ENCODE results near the gene DCTN3. TPM values are rescaled to one million over a fixed set of nuclear protein-coding genes. Genes with fewer than 3 reads are reported as not detected.

Gene DCTN3
- total RNA-seq, 1 donor, result 84.0 TPM

DNA sequence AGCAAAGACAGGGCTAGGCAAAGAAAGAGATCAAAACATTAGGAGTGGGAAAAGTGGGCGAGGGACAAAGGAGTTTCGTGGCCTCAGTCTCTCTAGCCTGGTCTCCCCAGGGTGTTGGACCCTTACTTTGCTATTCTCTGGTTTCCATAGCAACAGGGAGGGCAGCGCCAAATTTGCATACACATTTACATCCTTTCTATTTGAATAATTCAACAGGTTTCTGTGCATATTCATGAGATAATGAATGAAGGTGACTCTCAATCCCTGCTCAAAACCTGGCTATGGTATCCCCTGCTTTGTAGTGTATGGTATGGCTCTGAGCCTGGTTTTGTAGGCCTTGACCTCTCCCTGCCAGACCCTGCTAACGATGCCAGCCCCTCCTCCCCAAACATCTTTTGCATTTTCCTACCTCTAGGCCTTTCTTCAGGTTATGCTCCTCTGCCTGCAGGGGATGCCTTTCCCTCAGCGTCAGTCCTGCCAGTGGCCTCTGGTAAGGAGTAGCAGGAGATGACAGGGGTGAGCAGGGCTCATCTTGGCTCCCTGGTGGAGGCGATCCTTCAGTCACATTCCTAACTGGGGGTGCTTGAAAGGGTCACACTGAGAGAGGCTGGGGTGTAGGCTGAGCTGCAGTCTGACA, 18.2 kb downstream of the DCTN3 start:
- Histone ChIP-seq H3K9me3 (ENCODE audit: low read depth, low read length) (no peaks in the 10 kb centered on the region), H3K4me1 (ENCODE audit: insufficient read depth, low read length) (no peaks in the 10 kb centered on the region), H3K27ac (ENCODE audit: low read depth, low read length) (no peak overlapping the region), H3K36me3 (ENCODE audit: insufficient read depth, low read length) (no peaks in the 10 kb centered on the region), H3K27me3 (ENCODE audit: insufficient read depth, low read length) (peaks cover 9% of the 10 kb centered on the region), H3K4me3 (ENCODE audit: insufficient read depth, low read length) (no peak overlapping the region), H3K4me2 (ENCODE audit: insufficient read depth, low read length) (no peak overlapping the region), H4K20me1 (ENCODE audit: insufficient read depth, low read length) (no peaks in the 10 kb centered on the region), H3K79me2 (ENCODE audit: insufficient read depth, low read length) (no peaks in the 10 kb centered on the region), H2AFZ (ENCODE audit: low read length) (no peak overlapping the region)
- TF ChIP-seq, protein P1, sequence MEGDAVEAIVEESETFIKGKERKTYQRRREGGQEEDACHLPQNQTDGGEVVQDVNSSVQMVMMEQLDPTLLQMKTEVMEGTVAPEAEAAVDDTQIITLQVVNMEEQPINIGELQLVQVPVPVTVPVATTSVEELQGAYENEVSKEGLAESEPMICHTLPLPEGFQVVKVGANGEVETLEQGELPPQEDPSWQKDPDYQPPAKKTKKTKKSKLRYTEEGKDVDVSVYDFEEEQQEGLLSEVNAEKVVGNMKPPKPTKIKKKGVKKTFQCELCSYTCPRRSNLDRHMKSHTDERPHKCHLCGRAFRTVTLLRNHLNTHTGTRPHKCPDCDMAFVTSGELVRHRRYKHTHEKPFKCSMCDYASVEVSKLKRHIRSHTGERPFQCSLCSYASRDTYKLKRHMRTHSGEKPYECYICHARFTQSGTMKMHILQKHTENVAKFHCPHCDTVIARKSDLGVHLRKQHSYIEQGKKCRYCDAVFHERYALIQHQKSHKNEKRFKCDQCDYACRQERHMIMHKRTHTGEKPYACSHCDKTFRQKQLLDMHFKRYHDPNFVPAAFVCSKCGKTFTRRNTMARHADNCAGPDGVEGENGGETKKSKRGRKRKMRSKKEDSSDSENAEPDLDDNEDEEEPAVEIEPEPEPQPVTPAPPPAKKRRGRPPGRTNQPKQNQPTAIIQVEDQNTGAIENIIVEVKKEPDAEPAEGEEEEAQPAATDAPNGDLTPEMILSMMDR (IDR thresholded peaks at IDR 0.05; ENCODE audit: extremely low read depth, low read depth, low read length), result no peak
- DNase-seq (ENCODE audit: insufficient read length, low spot score, missing footprints), result peak; percentile 23

DNA sequence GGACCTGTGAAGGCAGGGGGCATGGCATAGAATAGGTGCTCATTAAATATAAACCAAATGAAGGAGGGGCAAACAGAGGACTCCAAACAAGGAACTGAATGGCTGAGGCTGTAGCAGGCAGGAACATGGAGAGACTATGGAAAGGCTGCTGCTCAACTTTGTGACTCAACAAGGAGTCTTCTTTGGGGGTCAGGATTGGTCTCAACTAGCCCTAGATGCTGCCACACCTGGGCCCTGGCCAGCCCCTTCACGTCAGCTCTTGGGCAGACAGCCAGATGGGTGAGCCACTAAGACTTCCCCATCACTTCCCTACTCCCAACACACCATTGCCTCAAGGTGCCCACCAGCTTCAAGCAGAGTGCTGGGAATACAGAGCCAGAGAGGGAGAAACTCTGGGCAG, 19.4 kb downstream of the DCTN3 start:
- Histone ChIP-seq H3K27ac (ENCODE audit: low read depth, low read length) (no peak overlapping the region), H4K20me1 (ENCODE audit: insufficient read depth, low read length) (no peaks in the 10 kb centered on the region), H3K27me3 (ENCODE audit: insufficient read depth, low read length) (peaks cover 11% of the 10 kb centered on the region), H3K79me2 (ENCODE audit: insufficient read depth, low read length) (no peaks in the 10 kb centered on the region), H2AFZ (ENCODE audit: low read length) (no peak overlapping the region), H3K36me3 (ENCODE audit: insufficient read depth, low read length) (no peaks in the 10 kb centered on the region), H3K4me1 (ENCODE audit: insufficient read depth, low read length) (no peaks in the 10 kb centered on the region), H3K4me3 (ENCODE audit: insufficient read depth, low read length) (no peak overlapping the region), H3K9me3 (ENCODE audit: low read depth, low read length) (no peaks in the 10 kb centered on the region), H3K4me2 (ENCODE audit: insufficient read depth, low read length) (no peak overlapping the region)
- DNase-seq (ENCODE audit: insufficient read length, low spot score, missing footprints), result peak; percentile 1
- TF ChIP-seq, protein P1 (IDR thresholded peaks at IDR 0.05; ENCODE audit: extremely low read depth, low read depth, low read length), result no peak

DNA sequence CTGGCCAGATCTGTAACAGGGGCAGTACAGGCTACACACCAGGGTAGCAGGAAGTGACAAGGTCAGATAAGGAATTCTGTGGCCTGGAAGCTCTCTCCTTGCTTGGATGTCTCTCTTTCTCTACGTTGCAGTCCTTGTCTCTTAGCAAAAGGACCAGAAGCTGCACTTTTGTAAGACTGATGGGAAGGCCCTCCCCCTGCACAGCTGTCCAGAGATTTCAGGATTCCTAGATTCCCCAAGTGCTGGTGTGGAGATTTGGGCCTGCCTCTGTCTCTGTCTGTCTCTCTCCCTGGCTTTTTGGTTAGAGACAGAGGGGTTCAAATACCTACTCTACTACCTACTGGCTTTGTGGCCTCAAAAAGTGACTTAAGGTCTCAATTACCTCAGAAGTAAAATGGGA, 20.7 kb downstream of the DCTN3 start:
- Histone ChIP-seq H2AFZ (ENCODE audit: low read length) (no peak overlapping the region), H4K20me1 (ENCODE audit: insufficient read depth, low read length) (peaks cover 2% of the 10 kb centered on the region)

DNA sequence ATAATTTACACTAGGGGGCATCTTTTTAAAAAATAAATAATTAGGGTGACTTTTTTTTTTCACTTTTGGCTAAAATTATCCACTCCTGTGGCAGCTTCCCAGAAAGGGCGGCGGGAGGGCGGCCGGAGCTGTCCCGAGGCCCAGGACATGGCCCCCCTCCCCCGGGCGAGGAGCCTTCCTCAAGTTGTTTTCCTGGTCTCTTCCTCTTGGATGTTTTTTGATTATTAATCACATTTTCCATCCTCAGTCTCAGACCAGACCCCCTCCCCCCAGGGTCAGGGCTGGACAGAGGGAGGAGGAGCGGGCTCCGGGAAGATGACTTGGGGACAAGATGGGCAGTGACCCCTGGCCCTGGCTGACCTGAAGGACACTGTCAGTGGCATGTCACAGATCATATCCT, 26.1 kb downstream of the DCTN3 start:
- Histone ChIP-seq H3K9me3 (ENCODE audit: low read depth, low read length) (no peaks in the 10 kb centered on the region), H3K36me3 (ENCODE audit: insufficient read depth, low read length) (no peaks in the 10 kb centered on the region), H3K27me3 (ENCODE audit: insufficient read depth, low read length) (peaks cover 56% of the 10 kb centered on the region), H3K4me1 (ENCODE audit: insufficient read depth, low read length) (no peaks in the 10 kb centered on the region), H2AFZ (ENCODE audit: low read length) (no peak overlapping the region), H4K20me1 (ENCODE audit: insufficient read depth, low read length) (peaks cover 5% of the 10 kb centered on the region), H3K4me2 (ENCODE audit: insufficient read depth, low read length) (no peak overlapping the region), H3K27ac (ENCODE audit: low read depth, low read length) (no peak overlapping the region), H3K79me2 (ENCODE audit: insufficient read depth, low read length) (no peaks in the 10 kb centered on the region), H3K4me3 (ENCODE audit: insufficient read depth, low read length) (no peak overlapping the region)
- TF ChIP-seq, protein P1 (IDR thresholded peaks at IDR 0.05; ENCODE audit: extremely low read depth, low read depth, low read length), result no peak
- peak; percentile 76 for DNase-seq (ENCODE audit: insufficient read length, low spot score, missing footprints)

More for the DNA sequence above, 20.7 kb downstream of the DCTN3 start:
- TF ChIP-seq, protein P1 (IDR thresholded peaks at IDR 0.05; ENCODE audit: extremely low read depth, low read depth, low read length), result no peak
- Histone ChIP-seq H3K4me3 (ENCODE audit: insufficient read depth, low read length) (no peak overlapping the region), H3K36me3 (ENCODE audit: insufficient read depth, low read length) (no peaks in the 10 kb centered on the region), H3K27ac (ENCODE audit: low read depth, low read length) (no peak overlapping the region), H3K9me3 (ENCODE audit: low read depth, low read length) (no peaks in the 10 kb centered on the region), H3K79me2 (ENCODE audit: insufficient read depth, low read length) (no peaks in the 10 kb centered on the region), H3K4me2 (ENCODE audit: insufficient read depth, low read length) (no peak overlapping the region), H3K4me1 (ENCODE audit: insufficient read depth, low read length) (no peaks in the 10 kb centered on the region), H3K27me3 (ENCODE audit: insufficient read depth, low read length) (peaks cover 12% of the 10 kb centered on the region)
- DNase-seq (ENCODE audit: insufficient read length, low spot score, missing footprints), result peak; percentile 36
